Gastroesophageal sphincter (tissue), 3 donors: ENCODE results near the gene MCM3AP.

Source experiments
- CTCF ChIP-seq, 4 experiments: fragments of 200-600 bp in 2 of 4; fragments of 450-650 bp in 2 of 4; sonication (generic) in 1 of 4; IDR thresholded peaks; one replicate each; pipeline ENCODE4 v1.5.1; 2017 to 2019; ENCODE audit warnings: antibody characterized with exemption in 4 of 4, mild to moderate bottlenecking in 2 of 4, moderate library complexity in 2 of 4
- POLR2A ChIP-seq, 2 donors: fragments of 450-650 bp; IDR thresholded peaks; one replicate each; pipeline ENCODE4 v1.6.1; 2017; ENCODE audit warnings: antibody characterized with exemption in 2 of 2, mild to moderate bottlenecking in 2 of 2, moderate library complexity in 1 of 2
- POLR2AphosphoS5 ChIP-seq: sonication (generic); formaldehyde crosslinking; IDR thresholded peaks from one replicate; pipeline ENCODE4 v1.6.1; 2017; ENCODE audit warnings: antibody characterized with exemption

- TF ChIP-seq CTCF (IDR thresholded peaks at IDR 0.05) (no peak), POLR2AphosphoS5 (no peak), POLR2A (IDR thresholded peaks at IDR 0.05) (no peak)
These were observed 57.5 kb downstream of the MCM3AP start for GRCh38 chr21:46227811-46228344.
